IPS-18a (cell line): ENCODE results near the gene ZNF33B.
"Not testable (repeated sequence)": the region's sequence is repeated elsewhere in the genome, so short reads cannot be mapped to it uniquely, and the experiment has no call there.

ENCODE experiments used
- H3K27ac ChIP-seq: one replicate; pipeline ENCODE4 v1.5.1; 2013; ENCODE audit warnings: low read length
- H3K27me3 ChIP-seq: one replicate; pipeline ENCODE4 v1.6.1; 2013; ENCODE audit warnings: mild to moderate bottlenecking, low read length; ENCODE audit not compliant: control insufficient read depth, insufficient read depth
- H3K36me3 ChIP-seq: one replicate; pipeline ENCODE4 v1.6.1; 2013; ENCODE audit warnings: low read depth, low read length; ENCODE audit not compliant: control insufficient read depth
- H3K4me1 ChIP-seq: one replicate; pipeline ENCODE4 v1.6.1; 2013; ENCODE audit warnings: low read depth, low read length; ENCODE audit not compliant: control insufficient read depth
- H3K4me3 ChIP-seq: one replicate; pipeline ENCODE4 v1.5.1; 2013; ENCODE audit warnings: low read length
- H3K9ac ChIP-seq: one replicate; pipeline ENCODE4 v1.6.1; 2013; ENCODE audit warnings: mild to moderate bottlenecking, low read length, moderate library complexity
- H3K9me3 ChIP-seq: one replicate; pipeline ENCODE4 v1.6.1; 2013; ENCODE audit warnings: low read depth, low read length; ENCODE audit not compliant: control insufficient read depth

ZNF33B gene

DNA sequence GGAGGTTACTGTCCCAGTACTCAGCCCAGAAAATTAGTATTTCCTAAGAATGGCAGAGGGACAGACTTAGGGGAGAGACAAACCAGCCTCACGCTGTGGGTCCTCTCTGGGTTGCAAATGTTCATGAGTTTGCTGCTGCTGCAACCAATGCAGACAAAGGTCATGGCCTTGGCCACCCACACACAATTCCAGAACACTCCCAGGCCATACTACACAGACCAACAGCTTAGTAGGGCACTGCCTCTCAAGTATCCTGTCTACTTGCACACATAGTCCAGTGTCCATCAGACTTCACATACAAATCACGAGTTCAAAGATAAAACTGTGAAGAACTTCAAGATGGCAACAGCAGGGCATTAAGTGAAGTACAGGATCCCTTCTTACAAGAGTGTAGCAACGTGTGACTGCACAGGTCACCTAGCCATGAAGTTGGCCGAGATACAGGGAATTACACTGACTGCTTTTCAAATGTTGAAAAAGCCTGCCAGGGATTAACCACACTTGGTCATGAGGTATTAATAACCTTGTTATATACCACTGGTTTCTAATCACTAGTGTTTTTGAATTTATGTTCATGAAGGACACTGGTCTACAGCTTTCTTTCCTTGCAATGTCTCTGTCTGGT, 40.0 kb downstream of the ZNF33B start:
- Histone ChIP-seq H3K9me3 (peaks cover 47% of the 10 kb centered on the region), H3K4me1 (no peaks in the 10 kb centered on the region), H3K4me3 (no peak overlapping the region), H3K27me3 (no peaks in the 10 kb centered on the region), H3K9ac (no peak overlapping the region), H3K27ac (no peak overlapping the region), H3K36me3 (peaks cover 22% of the 10 kb centered on the region)

DNA sequence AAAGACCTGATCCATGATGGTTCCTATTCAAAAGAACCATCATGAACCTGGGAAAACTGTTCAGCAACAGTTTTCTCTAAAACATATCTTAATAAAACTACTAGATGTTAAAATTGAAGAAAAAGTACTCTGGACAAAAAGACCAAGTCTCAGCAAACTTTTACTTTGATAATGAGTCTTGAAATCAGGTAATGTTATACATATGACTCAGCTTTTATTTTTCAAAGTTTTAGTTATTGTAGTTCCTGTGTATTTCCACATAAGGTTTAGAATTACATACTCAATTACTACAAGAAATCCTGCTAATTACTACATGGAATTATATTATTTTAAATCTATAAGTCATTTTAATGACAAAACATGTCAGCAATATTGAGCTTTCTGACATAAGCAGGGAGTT, 42.2 kb downstream of the ZNF33B start:
- no peaks in the 10 kb centered on the region for H3K4me1 ChIP-seq
- no peak overlapping the region for H3K9ac ChIP-seq
- no peaks in the 10 kb centered on the region for H3K27me3 ChIP-seq
- no peak overlapping the region for H3K4me3 ChIP-seq
- H3K36me3 ChIP-seq: peaks cover 36% of the 10 kb centered on the region
- peaks cover 63% of the 10 kb centered on the region for H3K9me3 ChIP-seq
- no peak overlapping the region for H3K27ac ChIP-seq

DNA sequence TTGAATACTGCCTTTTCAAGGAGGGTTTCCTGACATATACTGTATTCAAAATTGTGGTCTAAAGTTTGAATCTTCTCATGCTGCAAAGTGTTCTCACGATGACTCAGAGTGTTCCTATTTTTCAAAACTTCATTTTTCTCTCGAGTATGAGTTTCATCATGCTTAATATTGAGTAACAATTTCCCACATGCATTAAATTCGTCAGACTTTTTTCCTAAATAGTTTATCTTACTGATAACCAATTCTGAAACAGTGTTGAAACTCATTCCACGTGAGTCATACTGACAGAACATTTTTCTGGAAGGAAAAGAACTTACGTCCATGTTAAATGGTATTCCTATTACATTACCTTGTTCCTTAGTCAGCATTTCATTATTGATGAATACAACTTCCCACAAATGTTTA, 44.1 kb downstream of the ZNF33B start:
- Histone ChIP-seq H3K36me3 (peaks cover 40% of the 10 kb centered on the region), H3K4me3 (no peak overlapping the region), H3K4me1 (no peaks in the 10 kb centered on the region), H3K27ac (no peak overlapping the region), H3K27me3 (no peaks in the 10 kb centered on the region), H3K9ac (no peak overlapping the region), H3K9me3 (peaks cover 61% of the 10 kb centered on the region)

DNA sequence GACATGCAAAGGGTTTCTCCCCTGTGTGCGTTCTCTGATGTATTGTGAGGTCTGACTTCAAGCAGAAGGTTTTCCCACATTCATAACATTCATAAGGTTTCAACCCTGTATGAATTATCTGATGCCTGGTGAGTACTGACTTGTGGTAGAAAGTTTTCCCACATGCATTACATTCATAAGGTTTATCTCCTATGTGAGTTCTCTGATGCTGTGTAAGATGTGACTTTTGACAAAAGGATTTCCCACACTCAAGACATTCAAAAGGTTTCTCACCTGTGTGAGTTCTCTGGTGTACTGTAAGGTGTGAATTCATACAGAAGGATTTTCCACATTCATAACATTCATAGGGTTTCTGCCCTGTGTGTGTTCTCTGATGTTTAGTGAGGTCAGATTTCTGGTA, 45.1 kb downstream of the ZNF33B start:
- Histone ChIP-seq H3K27me3 (no peaks in the 10 kb centered on the region), H3K9ac (no peak overlapping the region), H3K4me3 (no peak overlapping the region), H3K36me3 (peaks cover 40% of the 10 kb centered on the region), H3K27ac (no peak overlapping the region), H3K9me3 (peaks cover 66% of the 10 kb centered on the region), H3K4me1 (no peaks in the 10 kb centered on the region)

DNA sequence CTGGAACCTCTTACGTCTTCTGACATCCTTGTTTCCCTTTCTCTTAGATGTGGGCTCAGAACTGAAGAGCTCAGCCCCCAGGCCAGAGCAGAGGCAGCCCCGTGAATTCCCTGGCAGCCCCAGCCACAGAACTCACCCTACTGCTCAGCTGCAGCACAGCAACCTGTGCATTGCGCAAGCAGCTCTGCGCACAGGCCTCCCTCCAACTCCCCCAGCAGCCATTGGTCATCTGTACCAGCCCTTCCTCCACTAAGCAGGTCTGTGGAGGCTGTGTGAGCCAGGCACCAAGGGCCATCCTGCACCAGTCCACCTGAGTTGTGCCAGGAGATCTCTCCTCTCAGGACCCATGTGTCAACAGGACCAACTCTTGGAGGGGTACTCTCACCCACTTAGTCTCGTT, 54.5 kb downstream of the ZNF33B start:
- no peak overlapping the region for H3K4me3 ChIP-seq
- no peaks in the 10 kb centered on the region for H3K27me3 ChIP-seq
- H3K9me3 ChIP-seq: peaks cover 49% of the 10 kb centered on the region
- H3K9ac ChIP-seq: no peak overlapping the region
- no peak overlapping the region for H3K27ac ChIP-seq
- no peaks in the 10 kb centered on the region for H3K4me1 ChIP-seq
- H3K36me3 ChIP-seq: no peaks in the 10 kb centered on the region

DNA sequence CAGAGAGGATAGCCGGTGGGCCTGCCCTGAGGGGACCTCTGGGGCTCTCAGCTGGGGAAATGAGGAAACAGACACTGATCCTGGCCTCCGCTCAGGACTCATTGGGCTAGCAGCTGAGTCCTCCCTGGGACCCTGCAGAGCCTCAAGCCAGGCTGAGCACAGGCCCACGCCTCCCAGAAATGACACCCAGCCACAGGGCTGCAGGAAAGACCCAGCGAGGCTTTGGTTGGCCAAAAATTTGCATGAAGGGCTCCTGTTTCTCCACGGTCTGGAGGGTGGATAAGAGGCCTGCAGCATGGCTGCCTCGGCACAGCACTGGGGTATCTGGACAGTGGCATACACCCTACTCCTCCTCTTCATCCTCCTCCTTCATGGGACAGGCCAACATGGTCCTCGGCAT, 60.4 kb downstream of the ZNF33B start:
- H3K9me3 ChIP-seq: peaks cover 44% of the 10 kb centered on the region
- H3K27me3 ChIP-seq: no peaks in the 10 kb centered on the region
- no peaks in the 10 kb centered on the region for H3K4me1 ChIP-seq
- no peak overlapping the region for H3K4me3 ChIP-seq
- H3K36me3 ChIP-seq: no peaks in the 10 kb centered on the region
- no peak overlapping the region for H3K9ac ChIP-seq
- no peak overlapping the region for H3K27ac ChIP-seq

DNA sequence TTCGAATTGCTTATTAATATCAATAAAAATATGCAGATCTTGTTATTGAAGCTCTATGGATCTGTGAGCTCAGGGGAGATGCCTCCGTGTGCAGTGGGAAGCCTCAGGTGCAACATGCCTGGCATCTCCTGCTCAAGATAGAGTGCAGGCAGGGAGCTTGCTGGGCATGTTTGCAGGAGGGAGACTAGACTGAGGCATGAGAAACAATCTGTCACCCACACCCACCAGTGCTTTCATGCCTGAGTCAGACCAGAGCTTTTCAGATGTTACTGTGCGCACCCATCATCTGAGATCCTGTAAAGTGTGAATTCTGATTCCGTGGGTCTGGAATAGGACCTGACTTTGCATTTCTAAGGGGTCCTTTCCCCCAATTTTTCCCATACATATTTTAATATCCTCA, 62.0 kb downstream of the ZNF33B start:
- H3K36me3 ChIP-seq: no peaks in the 10 kb centered on the region
- peaks cover 47% of the 10 kb centered on the region for H3K9me3 ChIP-seq
- H3K27ac ChIP-seq: no peak overlapping the region
- no peak overlapping the region for H3K9ac ChIP-seq
- no peaks in the 10 kb centered on the region for H3K27me3 ChIP-seq
- no peaks in the 10 kb centered on the region for H3K4me1 ChIP-seq
- no peak overlapping the region for H3K4me3 ChIP-seq

DNA sequence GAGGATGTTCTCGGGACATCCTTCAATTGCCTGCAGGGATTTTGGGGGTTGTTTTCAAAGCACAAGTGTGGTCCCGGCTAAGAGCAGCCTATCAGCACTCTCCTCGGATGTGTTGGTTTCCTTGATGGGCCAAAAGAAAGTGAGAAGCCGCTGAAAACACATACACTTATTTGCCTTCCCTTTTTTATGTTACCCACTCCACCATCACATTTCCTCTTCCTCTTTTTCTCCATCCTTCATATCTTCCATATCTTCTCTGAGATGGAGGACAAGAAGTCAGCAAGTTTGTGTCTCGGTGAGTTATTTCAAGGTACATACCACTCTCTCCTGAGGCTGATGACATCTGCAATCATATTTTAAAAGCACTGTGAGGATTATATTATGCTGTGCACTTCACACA, 64.0 kb downstream of the ZNF33B start:
- Histone ChIP-seq H3K27ac (no peak overlapping the region), H3K36me3 (no peaks in the 10 kb centered on the region), H3K4me1 (no peaks in the 10 kb centered on the region), H3K9me3 (peaks cover 50% of the 10 kb centered on the region), H3K27me3 (no peaks in the 10 kb centered on the region), H3K9ac (no peak overlapping the region), H3K4me3 (no peak overlapping the region)

DNA sequence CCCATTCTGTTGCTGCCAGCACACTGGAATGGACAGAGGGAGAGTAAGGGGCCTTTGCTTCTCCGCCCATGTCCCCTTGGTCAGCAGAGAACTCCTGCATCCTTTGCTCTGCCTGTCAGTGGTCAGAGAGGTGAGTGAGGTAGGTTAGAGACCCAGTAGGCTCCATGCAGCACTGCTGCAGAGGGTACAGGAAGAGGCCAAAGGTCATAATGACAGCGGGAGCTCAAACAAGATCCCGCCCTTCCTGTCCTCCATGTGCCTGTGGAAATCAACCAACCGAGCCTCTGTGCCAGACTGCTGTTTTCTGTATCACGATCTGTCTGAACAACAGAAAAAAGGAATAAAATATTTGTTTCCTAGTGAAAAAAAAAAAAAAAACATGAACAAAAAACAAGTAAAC, 81.4 kb downstream of the ZNF33B start:
- Histone ChIP-seq H3K27ac (no peak overlapping the region), H3K27me3 (no peaks in the 10 kb centered on the region), H3K4me1 (no peaks in the 10 kb centered on the region), H3K9me3 (peaks cover 19% of the 10 kb centered on the region), H3K4me3 (no peak overlapping the region), H3K36me3 (no peaks in the 10 kb centered on the region), H3K9ac (no peak overlapping the region)

DNA sequence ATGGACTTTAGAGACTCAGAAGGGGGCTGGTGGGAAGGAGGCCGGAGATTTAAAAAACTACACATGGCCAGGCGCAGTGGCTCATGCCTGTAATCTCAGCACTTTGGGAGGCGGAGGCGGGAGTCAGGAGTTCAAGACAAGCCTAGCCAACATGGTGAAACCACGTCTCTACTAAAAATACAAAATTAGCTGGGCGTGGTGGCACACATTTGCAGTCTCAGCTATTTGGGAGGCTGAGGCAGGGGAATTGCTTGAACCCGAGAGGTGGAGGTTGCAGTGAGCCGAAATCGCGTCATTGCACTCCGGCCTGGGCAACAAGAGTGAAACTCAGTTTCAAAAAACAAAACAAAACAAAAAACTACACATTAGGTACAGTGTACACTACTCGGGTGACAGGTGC, 84.8 kb downstream of the ZNF33B start:
- not testable (repeated sequence) for H3K9me3 ChIP-seq, H3K4me1 ChIP-seq, H3K27me3 ChIP-seq, H3K27ac ChIP-seq, H3K36me3 ChIP-seq, H3K9ac ChIP-seq
- peak overlapping the region; percentile 94 for H3K4me3 ChIP-seq

DNA sequence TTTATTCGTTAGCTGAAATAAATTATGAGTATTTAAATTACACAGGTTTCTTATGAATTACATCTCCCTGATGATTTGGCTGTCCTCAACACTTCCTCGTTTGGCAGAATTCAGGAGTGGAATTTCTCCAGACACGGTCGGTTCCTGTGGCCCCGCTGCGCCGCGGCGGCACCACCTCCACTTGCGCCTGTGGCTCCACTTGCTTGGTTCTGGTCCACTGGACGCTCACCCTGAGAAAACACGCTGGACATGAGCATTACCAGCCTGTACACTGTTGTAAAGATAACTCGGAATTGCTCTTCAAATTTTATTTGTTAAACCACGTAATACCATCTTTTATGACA, 85.3 kb downstream of the ZNF33B start:
- H3K9ac ChIP-seq: no peak overlapping the region
- peak overlapping the region; percentile 94 for H3K4me3 ChIP-seq
- no peaks in the 10 kb centered on the region for H3K36me3 ChIP-seq
- H3K4me1 ChIP-seq: no peaks in the 10 kb centered on the region
- H3K9me3 ChIP-seq: peaks cover 6% of the 10 kb centered on the region
- no peak overlapping the region for H3K27ac ChIP-seq
- H3K27me3 ChIP-seq: no peaks in the 10 kb centered on the region

DNA sequence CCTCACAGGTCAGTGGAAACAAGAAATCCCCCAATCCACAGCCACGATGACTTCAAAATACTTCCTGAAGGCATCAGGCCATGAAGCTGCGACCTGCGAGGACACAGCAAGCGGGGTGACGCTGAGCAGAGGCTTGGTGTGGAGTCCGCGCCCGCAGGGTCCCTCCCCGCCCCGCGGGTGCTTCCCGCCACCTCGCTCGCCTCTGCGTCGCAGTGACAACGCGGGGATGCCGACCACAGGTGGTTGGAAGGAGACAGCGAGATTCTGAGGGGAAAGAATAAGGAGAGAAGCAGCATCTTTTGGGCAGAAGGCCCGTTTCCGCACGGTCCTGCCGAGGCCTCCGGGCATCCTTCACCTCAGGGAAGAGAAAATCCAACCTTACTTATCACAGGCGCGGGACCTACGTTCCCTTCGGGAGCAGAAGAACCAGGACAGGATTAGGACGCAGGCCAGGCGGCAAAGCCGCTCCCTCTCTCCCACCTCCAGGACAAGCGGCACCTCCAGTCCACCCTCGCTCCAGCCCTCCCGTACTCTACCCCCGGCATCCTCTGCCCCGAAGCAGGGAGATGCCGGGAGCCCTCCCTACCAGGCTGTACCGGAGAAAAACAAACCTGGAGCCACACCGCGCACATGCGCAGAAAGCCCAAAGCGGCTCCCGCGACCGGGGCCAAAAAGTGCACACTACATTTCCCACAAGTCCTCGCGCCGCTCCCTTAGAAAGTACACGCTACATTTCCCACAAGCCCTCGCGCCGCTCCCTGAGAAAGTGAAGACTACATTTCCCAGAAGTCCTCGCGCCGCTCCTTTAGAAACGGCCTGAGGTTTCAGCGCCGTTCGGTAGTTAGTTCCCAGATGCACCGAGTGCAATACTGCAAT, 85.9 kb downstream of the ZNF33B start:
- H3K4me1 ChIP-seq: no peaks in the 10 kb centered on the region
- H3K9me3 ChIP-seq: peaks cover 10% of the 10 kb centered on the region
- no peaks in the 10 kb centered on the region for H3K36me3 ChIP-seq
- no peaks in the 10 kb centered on the region for H3K27me3 ChIP-seq
- no peak overlapping the region for H3K27ac ChIP-seq
- H3K9ac ChIP-seq: peak overlapping the region; percentile 48
- peak overlapping the region; percentile 94 for H3K4me3 ChIP-seq
